GM21367 (cell line): ENCODE data around the gene PRXL2B.

Experiments used
- ATAC-seq: cut with Tn5 transposase; IDR thresholded peaks from one replicate; pipeline ENCODE4 v1.9.1; 2021; ENCODE audit not compliant: unreplicated experiment

The PRXL2B gene

GRCh38 chr1:2596530-2597333, 10.2 kb downstream of the PRXL2B start:
- ATAC-seq = no peak

- ATAC-seq = no peak
These were observed 11.1 kb downstream of the PRXL2B start for GRCh38 chr1:2597441-2598328.

GRCh38 chr1:2598329-2598931, 11.9 kb downstream of the PRXL2B start:
- no peak for ATAC-seq

- ATAC-seq = no peak
These were observed 15.2 kb downstream of the PRXL2B start for GRCh38 chr1:2601721-2602303.

- ATAC-seq = no peak
These were observed 15.8 kb downstream of the PRXL2B start for GRCh38 chr1:2602311-2602835.

GRCh38 chr1:2602866-2603520, 16.4 kb downstream of the PRXL2B start:
- ATAC-seq = no peak

- no peak for ATAC-seq
These were observed 17.1 kb downstream of the PRXL2B start for GRCh38 chr1:2603521-2604155.

- ATAC-seq = no peak
These were observed 17.7 kb downstream of the PRXL2B start for GRCh38 chr1:2604156-2604843.

- no peak for ATAC-seq
These were observed 18.4 kb downstream of the PRXL2B start for GRCh38 chr1:2604844-2605508.

- no peak for ATAC-seq
These were observed 19.2 kb downstream of the PRXL2B start for GRCh38 chr1:2605509-2606395.

- no peak for ATAC-seq
These were observed 19.9 kb downstream of the PRXL2B start for GRCh38 chr1:2606396-2606880.

- ATAC-seq = no peak
These were observed 20.5 kb downstream of the PRXL2B start for GRCh38 chr1:2606881-2607621.

- ATAC-seq = no peak
These were observed 21.1 kb downstream of the PRXL2B start for GRCh38 chr1:2607641-2608091.

GRCh38 chr1:2609319-2610035, 22.9 kb downstream of the PRXL2B start:
- no peak for ATAC-seq

GRCh38 chr1:2610036-2610959, 23.7 kb downstream of the PRXL2B start:
- no peak for ATAC-seq
